Epithelial cell of proximal tubule (primary cell): ENCODE results near the gene A2ML1. TPM values are rescaled to one million over a fixed set of nuclear protein-coding genes. Genes with fewer than 3 reads are reported as not detected.
"Not testable (repeated sequence)": the region's sequence is repeated elsewhere in the genome, so short reads cannot be mapped to it uniquely, and the experiment has no call there.

Source experiments
- DNase-seq: peaks from one replicate; pipeline ENCODE4 v3.0.0-alpha.2; 2011; ENCODE audit warnings: low read depth
- H3K4me3 ChIP-seq: 2 replicates; pipeline ENCODE4 v1.5.1; 2011; ENCODE audit warnings: low read depth, mild to moderate bottlenecking, low read length
- CTCF ChIP-seq: conservative IDR thresholded peaks from 2 replicates; pipeline ENCODE4 v1.5.1; 2012; ENCODE audit warnings: low read depth, mild to moderate bottlenecking, low read length
- total RNA-seq: library from RNA; depleted of rRNA; stranded (reverse); fragments of >200 nt; gene quantifications from 2 replicates; pipeline ENCODE4 v1.2.3, GENCODE V29; 2015

The A2ML1 gene
- total RNA-seq, 1 donor from 2014 or later, result not detected

- no peak for DNase-seq
- TF ChIP-seq CTCF, result no peak
- no peak overlapping the region for H3K4me3 ChIP-seq
Observed at GRCh38 chr12:8813572-8814357, 8.7 kb upstream of the A2ML1 start.

- no peak for TF ChIP-seq CTCF
- DNase-seq, result no peak
- no peak overlapping the region for H3K4me3 ChIP-seq
Observed at GRCh38 chr12:8816448-8817050, 5.9 kb upstream of the A2ML1 start.

GRCh38 chr12:8817856-8818255 lies 4.6 kb upstream of the A2ML1 start:
- no peak overlapping the region for H3K4me3 ChIP-seq
- DNase-seq, result no peak
- no peak for TF ChIP-seq CTCF

GRCh38 chr12:8818526-8818925 lies 3.9 kb upstream of the A2ML1 start:
- no peak for TF ChIP-seq CTCF
- no peak for DNase-seq
- no peak overlapping the region for H3K4me3 ChIP-seq

- H3K4me3 ChIP-seq, result no peak overlapping the region
- no peak for DNase-seq
- no peak for TF ChIP-seq CTCF
Observed at GRCh38 chr12:8819666-8819980, 2.8 kb upstream of the A2ML1 start.

- not testable (repeated sequence) for DNase-seq, H3K4me3 ChIP-seq
Observed at GRCh38 chr12:8820676-8821407, 1.6 kb upstream of the A2ML1 start.

- TF ChIP-seq CTCF, result no peak
- H3K4me3 ChIP-seq, result no peak overlapping the region
- DNase-seq, result no peak
Observed at GRCh38 chr12:8821591-8821990, 830 bp upstream of the A2ML1 start.
